Left ventricle myocardium inferior (tissue), 1 donor: ENCODE data around the gene GABRR2. TPM values are rescaled to one million over a fixed set of nuclear protein-coding genes. Genes with fewer than 3 reads are reported as not detected.
A peak's percentile ranks its signal among the peaks of the same experiment; 100 is the strongest.

ENCODE experiments used
- DNase-seq: peaks from one replicate; pipeline ENCODE4 v3.0.0-alpha.2; 2020
- H3K27ac ChIP-seq: fragments of 200-600 bp; replicated peaks from 2 replicates; pipeline ENCODE4 v1.8.0; 2021
- H3K27me3 ChIP-seq: fragments of 200-600 bp; 2 replicates; pipeline ENCODE4 v1.8.0; 2021; ENCODE audit warnings: low read depth
- H3K36me3 ChIP-seq: fragments of 200-600 bp; 2 replicates; pipeline ENCODE4 v1.8.0; 2021
- H3K4me1 ChIP-seq: fragments of 200-600 bp; 2 replicates; pipeline ENCODE4 v1.8.0; 2021
- H3K4me3 ChIP-seq: fragments of 200-600 bp; 2 replicates; pipeline ENCODE4 v1.8.0; 2021; ENCODE audit warnings: mild to moderate bottlenecking, moderate library complexity
- H3K9me3 ChIP-seq: fragments of 200-600 bp; replicated peaks from 2 replicates; pipeline ENCODE4 v1.8.0; 2021
- intact Hi-C: fragments of 100-400 bp; cut with micrococcal nuclease; formaldehyde crosslinking; loops from one replicate; pipeline ENCODE4 v1.11.0; 2022
- total RNA-seq: library from RNA; stranded (reverse); fragmentation: NEBNext Ultra II Directional; extraction: Animal tissue kit (Norgen Biotek cat#: 25700); gene quantifications from one replicate; pipeline ENCODE4 v1.2.1, GENCODE V29; 2021
- TF ChIP-seq, protein P1 (sequence below): fragments of 200-600 bp; IDR thresholded peaks from 2 replicates; pipeline ENCODE4 v1.8.0; 2021; ENCODE audit warnings: antibody characterized with exemption, mild to moderate bottlenecking, borderline replicate concordance
- donor health status: DM: no; HTN: yes; CAD: no; lungs with severe emphysema.

The GABRR2 gene
- total RNA-seq, 1 donor from 2014 or later = 0.69 TPM

DNA sequence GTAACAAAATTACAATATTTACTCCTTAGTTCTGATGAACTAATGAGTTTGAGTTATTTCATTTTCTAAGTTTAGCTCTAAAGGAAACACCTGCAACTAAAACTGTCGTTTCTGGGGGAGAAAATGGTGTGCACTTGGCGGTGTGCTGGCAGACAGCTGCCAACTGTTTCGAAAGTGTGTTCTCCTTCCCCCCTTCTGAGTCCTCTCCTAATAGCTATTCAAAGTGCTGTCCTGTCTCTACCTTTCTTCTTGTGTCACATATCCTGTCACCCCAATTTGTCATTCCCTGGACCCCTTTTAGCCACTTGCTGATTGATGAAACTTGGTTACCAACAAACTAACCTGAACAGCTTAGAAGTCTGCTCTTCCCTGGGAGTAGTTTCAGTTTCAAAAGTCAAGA is 42.3 kb upstream of the GABRR2 start:
- H3K27ac ChIP-seq = peak overlapping the region; percentile 44
- intact Hi-C loops = no loop called here

DNA sequence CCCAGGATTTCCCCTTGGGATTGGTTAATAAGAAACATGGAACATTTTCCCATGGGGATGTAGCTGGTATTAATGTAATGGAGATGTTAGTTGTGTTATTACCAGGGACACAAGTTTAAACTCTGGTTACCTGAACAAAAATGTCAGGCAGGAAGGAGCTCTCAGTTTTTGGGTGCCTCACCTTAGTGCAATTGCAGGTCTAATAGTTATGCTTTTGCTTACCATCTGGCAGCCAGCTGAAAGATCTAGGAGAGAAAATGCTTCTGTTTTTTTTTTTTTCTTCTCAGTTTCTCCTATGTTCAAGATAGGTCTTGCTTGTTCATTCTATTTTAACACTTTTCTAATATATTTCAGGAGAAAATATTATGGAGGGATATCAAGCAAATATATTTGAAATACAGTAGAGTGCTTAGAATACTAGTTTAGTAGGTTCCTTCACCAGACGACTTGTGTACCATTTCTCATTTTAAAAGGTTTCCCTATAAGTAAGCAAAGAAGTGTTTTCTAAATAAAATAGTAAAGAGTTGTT is 41.6 kb upstream of the GABRR2 start:
- Histone ChIP-seq H3K36me3 (no peaks in the 10 kb centered on the region), H3K27ac (peak overlapping the region; percentile 44), H3K4me1 (peaks cover 8% of the 10 kb centered on the region), H3K27me3 (no peaks in the 10 kb centered on the region), H3K9me3 (no peaks in the 10 kb centered on the region), H3K4me3 (peak overlapping the region; percentile 49)
- intact Hi-C loops = no loop called here
- TF ChIP-seq, protein P1, sequence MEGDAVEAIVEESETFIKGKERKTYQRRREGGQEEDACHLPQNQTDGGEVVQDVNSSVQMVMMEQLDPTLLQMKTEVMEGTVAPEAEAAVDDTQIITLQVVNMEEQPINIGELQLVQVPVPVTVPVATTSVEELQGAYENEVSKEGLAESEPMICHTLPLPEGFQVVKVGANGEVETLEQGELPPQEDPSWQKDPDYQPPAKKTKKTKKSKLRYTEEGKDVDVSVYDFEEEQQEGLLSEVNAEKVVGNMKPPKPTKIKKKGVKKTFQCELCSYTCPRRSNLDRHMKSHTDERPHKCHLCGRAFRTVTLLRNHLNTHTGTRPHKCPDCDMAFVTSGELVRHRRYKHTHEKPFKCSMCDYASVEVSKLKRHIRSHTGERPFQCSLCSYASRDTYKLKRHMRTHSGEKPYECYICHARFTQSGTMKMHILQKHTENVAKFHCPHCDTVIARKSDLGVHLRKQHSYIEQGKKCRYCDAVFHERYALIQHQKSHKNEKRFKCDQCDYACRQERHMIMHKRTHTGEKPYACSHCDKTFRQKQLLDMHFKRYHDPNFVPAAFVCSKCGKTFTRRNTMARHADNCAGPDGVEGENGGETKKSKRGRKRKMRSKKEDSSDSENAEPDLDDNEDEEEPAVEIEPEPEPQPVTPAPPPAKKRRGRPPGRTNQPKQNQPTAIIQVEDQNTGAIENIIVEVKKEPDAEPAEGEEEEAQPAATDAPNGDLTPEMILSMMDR = no peak
- no peak for DNase-seq

More for the DNA sequence above, 42.3 kb upstream of the GABRR2 start:
- DNase-seq = no peak
- TF ChIP-seq, protein P1 = no peak
- Histone ChIP-seq H3K4me1 (peaks cover 1% of the 10 kb centered on the region), H3K9me3 (no peaks in the 10 kb centered on the region), H3K4me3 (peak overlapping the region; percentile 49), H3K36me3 (no peaks in the 10 kb centered on the region), H3K27me3 (no peaks in the 10 kb centered on the region)

DNA sequence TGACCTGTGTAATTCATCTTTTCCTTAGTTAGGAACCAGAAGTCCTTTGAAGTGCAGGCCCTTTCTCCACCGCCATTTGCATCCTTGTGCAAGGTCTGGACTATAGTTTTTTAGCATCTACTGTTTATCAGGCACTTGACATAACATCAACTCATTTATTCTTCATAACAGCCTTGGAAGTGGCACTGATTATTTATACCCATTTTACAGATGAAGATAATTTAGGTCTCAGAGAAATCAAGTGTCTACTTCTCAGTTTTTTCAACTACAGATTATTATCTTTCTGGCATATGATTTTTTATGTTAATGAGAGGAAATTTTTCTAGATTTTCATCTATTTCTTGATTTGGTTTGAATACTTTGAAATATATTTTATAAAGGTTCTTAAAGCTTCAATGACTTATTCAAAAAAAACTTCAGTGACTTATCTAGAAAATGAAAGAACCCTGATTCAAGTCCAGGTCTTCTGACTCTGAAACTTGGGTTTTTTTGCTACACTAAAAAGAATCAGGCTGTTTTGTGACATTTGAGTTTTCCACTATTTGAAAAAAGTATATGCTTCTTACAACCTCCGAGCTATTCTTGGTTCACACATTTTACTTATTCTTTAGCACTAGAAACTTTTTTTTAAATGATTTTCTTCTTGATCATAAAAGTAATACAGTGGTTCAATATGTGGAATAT is 40.6 kb upstream of the GABRR2 start:
- intact Hi-C loops = no loop called here

DNA sequence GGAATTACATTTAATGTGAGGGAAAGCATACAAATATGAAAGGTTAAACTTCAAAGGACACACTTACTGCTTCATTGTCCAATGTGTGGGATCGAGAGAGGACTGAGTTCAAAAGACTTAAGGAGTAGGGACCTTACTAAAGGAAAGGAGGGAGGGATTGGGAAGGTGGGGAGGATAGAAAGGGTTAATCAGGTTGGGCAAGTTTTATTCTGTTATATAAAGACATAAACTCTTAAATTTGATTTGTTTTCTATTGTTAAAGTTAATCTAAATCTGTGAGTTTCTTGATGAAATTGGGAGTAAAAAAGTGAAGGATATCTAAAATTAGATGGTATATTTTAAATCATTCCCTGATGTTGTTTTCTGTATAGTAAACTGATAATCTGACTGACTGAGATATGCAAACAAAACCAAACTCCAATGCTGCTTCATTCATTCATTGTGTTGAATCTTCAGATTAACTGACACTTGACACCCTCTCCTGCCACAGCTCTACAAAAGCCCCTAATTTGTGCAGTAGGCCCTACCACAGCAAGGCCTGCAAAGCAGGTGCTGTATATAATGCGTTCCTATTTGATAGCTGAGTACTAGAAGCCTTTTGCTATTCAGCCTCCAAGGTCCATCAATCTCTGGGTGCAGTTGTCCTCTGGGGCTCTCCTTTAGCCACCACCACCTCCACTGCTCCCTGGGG is 38.7 kb upstream of the GABRR2 start:
- TF ChIP-seq, protein P1 = no peak
- Histone ChIP-seq H3K9me3 (no peaks in the 10 kb centered on the region), H3K4me1 (peaks cover 37% of the 10 kb centered on the region), H3K4me3 (peak overlapping the region; percentile 96), H3K27me3 (no peaks in the 10 kb centered on the region), H3K36me3 (peaks cover 4% of the 10 kb centered on the region), H3K27ac (peak overlapping the region; percentile 99)
- intact Hi-C loops = no loop called here
- DNase-seq = no peak

More for the DNA sequence above, 40.6 kb upstream of the GABRR2 start:
- H3K4me1 ChIP-seq = peaks cover 19% of the 10 kb centered on the region
- H3K9me3 ChIP-seq = no peaks in the 10 kb centered on the region
- DNase-seq = no peak
- H3K36me3 ChIP-seq = no peaks in the 10 kb centered on the region
- H3K27ac ChIP-seq = no peak overlapping the region
- H3K27me3 ChIP-seq = no peaks in the 10 kb centered on the region
- no peak overlapping the region for H3K4me3 ChIP-seq
- TF ChIP-seq, protein P1 = no peak

DNA sequence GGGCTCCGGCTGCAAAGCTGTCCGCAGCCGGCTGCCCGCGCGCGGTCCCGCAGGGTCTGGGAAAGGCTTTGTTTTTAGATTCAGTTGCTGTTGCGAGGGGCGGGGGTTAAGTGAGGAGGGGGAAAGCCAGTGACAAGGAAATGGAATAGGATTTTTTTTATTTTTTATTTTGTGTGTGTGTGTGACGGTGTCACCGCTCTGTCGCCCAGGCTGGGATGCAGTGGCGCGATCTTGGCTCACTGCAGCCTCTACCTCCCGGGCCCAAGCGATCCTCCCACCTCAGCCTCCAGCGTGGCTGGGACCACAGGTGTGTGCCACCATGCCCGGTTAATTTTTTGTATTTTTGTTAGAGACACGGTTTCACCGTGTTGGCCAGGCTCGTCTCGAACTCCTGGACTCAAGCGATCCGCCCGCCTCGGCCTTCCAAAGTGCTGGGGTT is 38.0 kb upstream of the GABRR2 start:
- H3K4me1 ChIP-seq = peaks cover 44% of the 10 kb centered on the region
- no peaks in the 10 kb centered on the region for H3K9me3 ChIP-seq
- no peaks in the 10 kb centered on the region for H3K27me3 ChIP-seq
- H3K36me3 ChIP-seq = peaks cover 4% of the 10 kb centered on the region
- H3K4me3 ChIP-seq = peak overlapping the region; percentile 96
- intact Hi-C loops = no loop called here
- DNase-seq = peak; percentile 19
- peak overlapping the region; percentile 99 for H3K27ac ChIP-seq
- TF ChIP-seq, protein P1 = no peak
